Osteoblast (primary cell): Measurements from ENCODE around the gene PAN3. TPM values are rescaled to one million over a fixed set of nuclear protein-coding genes. Genes with fewer than 3 reads are reported as not detected.

Source experiments
- DNase-seq: peaks from one replicate; pipeline ENCODE4 v3.0.0; 2011; ENCODE audit warnings: low spot score, mixed read lengths; ENCODE audit not compliant: insufficient read length; ENCODE audit errors: missing footprints
- H2AFZ ChIP-seq: 2 replicates; pipeline ENCODE4 v1.6.0; 2011; ENCODE audit warnings: mild to moderate bottlenecking, low read length
- H3K27ac ChIP-seq: 2 replicates; pipeline ENCODE4 v1.5.1; 2011; ENCODE audit warnings: mild to moderate bottlenecking, low read depth, low read length, moderate library complexity
- H3K27me3 ChIP-seq: 2 replicates; pipeline ENCODE4 v1.6.0; 2012; ENCODE audit warnings: mild to moderate bottlenecking, control low read depth, inconsistent platforms, low read length, moderate library complexity; ENCODE audit not compliant: insufficient read depth
- H3K36me3 ChIP-seq: 2 replicates; pipeline ENCODE4 v1.5.1; 2011; ENCODE audit warnings: mild to moderate bottlenecking, low read length, control low read depth, moderate library complexity; ENCODE audit not compliant: insufficient read depth
- H3K4me1 ChIP-seq: 2 replicates; pipeline ENCODE4 v1.5.1; 2011; ENCODE audit warnings: mild to moderate bottlenecking, low read length, control low read depth, moderate library complexity; ENCODE audit not compliant: insufficient read depth
- H3K4me2 ChIP-seq: 2 replicates; pipeline ENCODE4 v1.6.0; 2011; ENCODE audit warnings: mild to moderate bottlenecking, low read length; ENCODE audit not compliant: insufficient read depth
- H3K4me3 ChIP-seq: fragments of 200-600 bp; sonication (generic); 3 replicates; pipeline ENCODE4 v1.5.1; 2012; ENCODE audit warnings: mild to moderate bottlenecking, low read length, inconsistent platforms; ENCODE audit not compliant: insufficient read depth
- H3K79me2 ChIP-seq: 2 replicates; pipeline ENCODE4 v1.6.0; 2012; ENCODE audit warnings: mild to moderate bottlenecking, low read length, control low read depth, inconsistent platforms; ENCODE audit not compliant: insufficient read depth
- H3K9me3 ChIP-seq: 2 replicates; pipeline ENCODE4 v1.5.1; 2011; ENCODE audit warnings: low read depth, low read length, control low read depth
- H4K20me1 ChIP-seq: 2 replicates; pipeline ENCODE4 v1.6.0; 2012; ENCODE audit warnings: mild to moderate bottlenecking, low read length, control low read depth; ENCODE audit not compliant: insufficient read depth
- total RNA-seq: library from RNA; depleted of rRNA; stranded (reverse); fragments of >200 nt; gene quantifications from 2 replicates; pipeline ENCODE4 v1.2.3, GENCODE V29; 2012
- TF ChIP-seq, protein P1 (sequence below): IDR thresholded peaks from 2 replicates; pipeline ENCODE4 v1.5.1; 2011; ENCODE audit warnings: mild to moderate bottlenecking, low read depth, low read length, moderate library complexity; ENCODE audit errors: extremely low read depth

The PAN3 gene
- total RNA-seq, 1 donor = 27.5 TPM

DNA sequence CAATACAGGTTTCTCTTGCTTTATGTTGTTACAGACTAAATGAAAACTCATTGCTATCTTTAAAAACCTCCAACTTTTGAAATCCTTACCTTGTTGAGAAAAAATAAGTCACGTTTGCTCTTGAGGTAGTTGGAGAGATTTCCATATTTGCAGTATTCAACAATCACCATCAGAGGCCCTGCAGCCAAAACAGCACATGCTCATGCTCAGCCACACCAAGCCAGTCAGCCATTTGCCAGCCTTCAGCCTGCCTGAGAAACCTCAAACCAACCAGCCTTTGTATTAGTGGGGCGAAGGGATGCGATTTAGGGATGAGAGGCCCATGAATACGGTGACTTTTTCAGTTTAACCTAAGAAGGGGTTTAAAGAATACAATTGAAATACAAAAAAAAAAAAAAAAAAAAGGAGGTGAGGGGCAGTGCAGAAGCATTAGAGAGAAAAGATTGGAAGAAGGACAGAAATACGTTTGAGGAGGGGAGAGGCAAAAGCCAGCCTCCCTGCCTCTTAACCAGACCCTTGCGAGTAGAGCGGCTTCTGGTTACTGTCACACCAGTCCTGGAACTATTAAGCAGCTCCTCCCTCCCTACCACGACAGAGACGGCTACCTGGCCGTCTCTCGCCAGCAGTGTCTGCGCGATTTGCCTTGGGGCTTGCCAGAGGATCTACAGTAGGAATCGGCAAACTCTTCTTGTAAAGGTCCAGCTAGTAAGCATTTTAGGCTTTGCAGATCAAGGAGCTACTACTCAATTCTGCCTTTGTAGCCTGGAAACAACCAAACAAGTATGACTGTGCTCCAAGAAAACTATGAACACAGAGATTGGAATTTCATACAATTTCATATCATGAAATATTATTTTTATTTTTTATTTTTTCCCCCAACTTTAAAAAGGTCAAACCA lies 189.3 kb downstream of the PAN3 start:
- TF ChIP-seq, protein P1, sequence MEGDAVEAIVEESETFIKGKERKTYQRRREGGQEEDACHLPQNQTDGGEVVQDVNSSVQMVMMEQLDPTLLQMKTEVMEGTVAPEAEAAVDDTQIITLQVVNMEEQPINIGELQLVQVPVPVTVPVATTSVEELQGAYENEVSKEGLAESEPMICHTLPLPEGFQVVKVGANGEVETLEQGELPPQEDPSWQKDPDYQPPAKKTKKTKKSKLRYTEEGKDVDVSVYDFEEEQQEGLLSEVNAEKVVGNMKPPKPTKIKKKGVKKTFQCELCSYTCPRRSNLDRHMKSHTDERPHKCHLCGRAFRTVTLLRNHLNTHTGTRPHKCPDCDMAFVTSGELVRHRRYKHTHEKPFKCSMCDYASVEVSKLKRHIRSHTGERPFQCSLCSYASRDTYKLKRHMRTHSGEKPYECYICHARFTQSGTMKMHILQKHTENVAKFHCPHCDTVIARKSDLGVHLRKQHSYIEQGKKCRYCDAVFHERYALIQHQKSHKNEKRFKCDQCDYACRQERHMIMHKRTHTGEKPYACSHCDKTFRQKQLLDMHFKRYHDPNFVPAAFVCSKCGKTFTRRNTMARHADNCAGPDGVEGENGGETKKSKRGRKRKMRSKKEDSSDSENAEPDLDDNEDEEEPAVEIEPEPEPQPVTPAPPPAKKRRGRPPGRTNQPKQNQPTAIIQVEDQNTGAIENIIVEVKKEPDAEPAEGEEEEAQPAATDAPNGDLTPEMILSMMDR = no peak
- Histone ChIP-seq H2AFZ (peak overlapping the region; percentile 29), H3K79me2 (no peaks in the 10 kb centered on the region), H3K4me3 (no peak overlapping the region), H3K4me1 (peaks cover 43% of the 10 kb centered on the region), H3K27ac (peak overlapping the region; percentile 27), H3K27me3 (no peaks in the 10 kb centered on the region), H3K36me3 (no peaks in the 10 kb centered on the region), H3K4me2 (no peak overlapping the region), H4K20me1 (no peaks in the 10 kb centered on the region), H3K9me3 (no peaks in the 10 kb centered on the region)
- DNase-seq = no peak

DNA sequence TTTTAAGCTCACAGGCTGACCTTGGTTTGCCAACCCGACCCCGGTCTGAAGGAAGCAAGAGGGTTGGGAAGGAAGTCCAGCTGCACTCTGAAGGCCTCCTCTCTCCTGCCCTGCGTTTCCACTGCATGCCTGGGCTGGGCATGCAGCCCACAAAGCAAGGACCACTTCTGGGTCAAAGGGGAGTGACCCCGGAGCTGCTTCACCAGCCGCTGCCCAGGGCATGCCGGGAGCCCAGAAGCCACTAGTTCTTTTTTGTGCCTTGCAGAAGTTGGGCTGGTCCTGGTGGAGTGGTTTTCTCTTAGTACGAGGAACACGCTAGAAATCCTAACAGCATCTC lies 189.9 kb downstream of the PAN3 start:
- Histone ChIP-seq H3K36me3 (no peaks in the 10 kb centered on the region), H3K27me3 (no peaks in the 10 kb centered on the region), H3K9me3 (no peaks in the 10 kb centered on the region), H4K20me1 (no peaks in the 10 kb centered on the region), H2AFZ (no peak overlapping the region), H3K4me2 (no peak overlapping the region), H3K4me3 (no peak overlapping the region), H3K4me1 (peaks cover 43% of the 10 kb centered on the region), H3K27ac (peak overlapping the region; percentile 19), H3K79me2 (no peaks in the 10 kb centered on the region)
- no peak for DNase-seq
- TF ChIP-seq, protein P1 = no peak

GRCh38 chr13:28329395-28330158 lies 191.2 kb downstream of the PAN3 start:
- Histone ChIP-seq H3K27me3 (no peaks in the 10 kb centered on the region), H3K4me3 (no peak overlapping the region), H3K4me2 (peak overlapping the region; percentile 46), H2AFZ (peak overlapping the region; percentile 58), H3K4me1 (peaks cover 33% of the 10 kb centered on the region), H4K20me1 (no peaks in the 10 kb centered on the region), H3K79me2 (no peaks in the 10 kb centered on the region), H3K36me3 (no peaks in the 10 kb centered on the region), H3K9me3 (no peaks in the 10 kb centered on the region), H3K27ac (peak overlapping the region; percentile 49)
- peak; percentile 96 for DNase-seq
- TF ChIP-seq, protein P1 = no peak
